Dermis microvascular lymphatic vessel endothelial cell (primary cell): ENCODE data around the gene MX1. TPM values are rescaled to one million over a fixed set of nuclear protein-coding genes. Genes with fewer than 3 reads are reported as not detected.
"Not testable (repeated sequence)": the region's sequence is repeated elsewhere in the genome, so short reads cannot be mapped to it uniquely, and the experiment has no call there.

Source experiments
- DNase-seq, 2 donors: peaks; one replicate each; pipeline versions ENCODE4 v3.0.0 to v3.0.0-alpha.2; 2010; ENCODE audit warnings: low read depth in 2 of 2
- total RNA-seq: library from RNA; depleted of rRNA; stranded (reverse); fragments of >200 nt; gene quantifications from 2 replicates; pipeline ENCODE4 v1.2.1, GENCODE V29; 2014

MX1 gene
- total RNA-seq, 1 donor from 2014 or later = 3.5 TPM

- no peak for DNase-seq
These were observed 18.2 kb upstream of the MX1 start for GRCh38 chr21:41407541-41408460.

DNA sequence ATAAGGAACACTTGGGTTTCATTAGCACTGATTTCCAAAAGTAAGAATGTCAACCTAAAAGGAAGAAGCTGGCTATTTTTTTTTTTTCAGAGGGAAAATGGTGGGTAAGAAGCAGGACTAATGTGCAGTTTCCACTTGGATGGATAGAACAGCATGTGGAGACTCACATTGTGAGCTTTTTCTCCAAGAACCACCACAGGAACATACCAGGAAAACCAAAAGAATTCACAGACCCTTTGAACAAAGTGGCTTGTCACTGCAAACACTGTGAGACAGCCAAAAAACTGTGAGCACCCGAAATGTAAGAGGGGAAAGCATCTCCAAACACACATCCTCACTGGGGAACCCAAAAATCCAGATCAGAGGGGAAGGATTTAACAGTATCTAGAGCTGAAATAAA, 15.7 kb upstream of the MX1 start:
- no peak for DNase-seq

- DNase-seq = no peak
These were observed 15.1 kb upstream of the MX1 start for GRCh38 chr21:41410767-41411448.

- DNase-seq = peak in 1 of 2 donors; percentile 9
These were observed 14.5 kb upstream of the MX1 start for GRCh38 chr21:41411449-41412089.

GRCh38 chr21:41417505-41417904, 8.5 kb upstream of the MX1 start:
- not testable (repeated sequence) for DNase-seq

DNA sequence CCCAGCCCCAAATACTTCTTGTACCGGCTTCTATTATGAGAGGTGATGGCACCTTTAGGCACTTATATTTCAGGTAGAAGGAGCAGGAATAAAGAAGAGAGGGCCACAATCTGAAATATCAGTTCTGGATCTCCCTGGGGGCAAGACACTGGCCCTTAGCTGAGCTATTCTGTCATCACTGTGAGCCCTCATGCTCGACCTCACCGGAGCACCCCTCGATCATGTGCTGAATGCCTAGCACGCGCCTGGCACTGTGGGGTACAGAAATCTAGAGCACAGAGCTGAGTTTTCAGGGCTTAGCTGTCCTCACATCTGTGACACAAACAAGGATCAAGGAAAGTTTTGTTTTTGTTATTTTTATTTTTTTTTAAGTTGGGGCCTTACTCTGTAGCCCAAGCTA, 7.6 kb upstream of the MX1 start:
- no peak for DNase-seq

- DNase-seq = no peak
These were observed 6.9 kb upstream of the MX1 start for GRCh38 chr21:41418956-41419680.

- peak; percentile 58 to 78 for DNase-seq
These were observed 5.8 kb upstream of the MX1 start for GRCh38 chr21:41419921-41420862.

DNA sequence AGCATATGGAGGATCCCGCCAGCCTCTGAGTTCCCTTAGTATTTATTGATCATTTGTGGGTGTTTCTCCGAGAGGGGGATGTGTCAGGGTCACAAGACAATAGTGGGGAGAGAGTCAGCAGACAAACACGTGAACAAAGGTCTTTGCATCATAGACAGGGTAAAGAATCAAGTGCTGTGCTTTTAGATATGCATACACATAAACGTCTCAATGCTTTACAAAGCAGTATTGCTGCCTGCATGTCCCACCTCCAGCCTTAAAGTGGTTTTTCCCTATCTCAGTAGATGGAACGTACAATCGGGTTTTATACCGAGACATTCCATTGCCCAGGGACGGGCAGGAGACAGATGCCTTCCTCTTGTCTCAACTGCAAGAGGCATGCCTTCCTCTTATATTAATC, 5.0 kb upstream of the MX1 start:
- DNase-seq = not testable (repeated sequence)

- no peak for DNase-seq
These were observed 3.3 kb upstream of the MX1 start for GRCh38 chr21:41422546-41423304.

DNA sequence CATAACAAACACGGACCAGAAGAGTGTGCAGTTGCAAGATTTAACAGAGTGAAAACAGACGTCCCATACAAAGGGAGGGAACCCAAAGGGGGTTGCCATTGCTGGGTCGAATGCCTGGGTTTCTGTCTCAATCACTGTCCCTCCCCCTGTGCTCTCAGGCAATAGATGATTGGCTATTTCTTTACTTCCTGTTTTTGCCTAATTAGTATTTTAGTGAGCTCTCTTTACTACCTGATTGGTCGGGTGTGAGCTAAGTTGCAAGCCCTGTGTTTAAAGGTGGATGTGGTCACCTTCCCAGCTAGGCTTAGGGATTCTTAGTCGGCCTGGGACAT, 2.8 kb upstream of the MX1 start:
- not testable (repeated sequence) for DNase-seq

- DNase-seq = no peak
These were observed 468 bp upstream of the MX1 start for GRCh38 chr21:41425588-41425953.

DNA sequence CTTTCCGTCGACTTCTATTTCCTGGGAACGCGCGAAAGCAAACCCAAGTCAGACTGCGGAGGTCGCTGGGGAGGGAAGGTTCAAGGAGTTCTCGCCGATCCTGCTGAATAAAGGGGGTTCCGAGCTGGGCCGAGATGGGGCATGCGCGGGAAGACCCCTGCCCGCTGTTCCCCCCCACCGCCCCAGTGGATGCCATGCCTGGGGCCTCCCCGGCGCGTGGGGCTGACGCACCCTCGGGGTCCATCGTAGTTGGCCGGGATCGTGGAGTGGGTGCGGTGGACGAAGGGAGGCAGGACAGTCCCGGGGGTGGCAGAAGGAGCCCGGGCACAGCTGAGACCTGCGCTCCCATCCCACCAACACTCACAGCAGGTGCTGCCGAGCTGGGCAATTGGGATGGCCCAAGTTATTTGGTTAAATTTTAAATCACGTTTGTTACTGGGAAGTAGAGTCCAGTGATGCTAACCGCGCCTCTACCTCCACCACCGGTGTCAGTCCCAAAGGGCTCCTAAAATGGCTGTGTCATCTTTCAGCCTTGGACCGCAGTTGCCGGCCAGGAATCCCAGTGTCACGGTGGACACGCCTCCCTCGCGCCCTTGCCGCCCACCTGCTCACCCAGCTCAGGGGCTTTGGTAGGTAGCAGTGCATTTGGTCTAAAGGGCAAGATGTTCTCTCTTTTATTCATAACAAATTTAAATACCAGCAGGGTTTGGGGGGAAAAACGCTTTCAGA, 801 bp downstream of the MX1 start:
- no peak for DNase-seq

- DNase-seq = no peak
These were observed 1.5 kb downstream of the MX1 start for GRCh38 chr21:41427556-41427955.

DNA sequence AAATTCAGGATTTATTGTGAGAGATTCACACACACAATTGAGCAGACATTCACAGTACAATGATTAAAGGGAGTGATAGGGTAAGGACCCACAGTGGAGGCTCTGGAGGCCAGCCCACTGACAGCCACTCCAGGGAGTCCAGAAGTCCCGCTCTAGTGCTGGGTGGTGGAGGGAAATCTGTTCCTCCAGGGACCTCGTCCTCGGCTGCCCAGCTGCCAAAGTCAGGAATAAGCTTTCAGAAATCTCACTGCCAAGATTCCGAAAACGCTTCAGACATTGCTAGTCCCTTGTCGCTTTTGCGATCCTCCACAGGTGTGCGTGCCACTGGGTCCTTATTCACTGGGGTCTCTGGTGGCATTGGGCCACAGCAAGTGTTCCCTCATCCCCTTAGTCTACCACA, 2.3 kb downstream of the MX1 start:
- no peak for DNase-seq

DNA sequence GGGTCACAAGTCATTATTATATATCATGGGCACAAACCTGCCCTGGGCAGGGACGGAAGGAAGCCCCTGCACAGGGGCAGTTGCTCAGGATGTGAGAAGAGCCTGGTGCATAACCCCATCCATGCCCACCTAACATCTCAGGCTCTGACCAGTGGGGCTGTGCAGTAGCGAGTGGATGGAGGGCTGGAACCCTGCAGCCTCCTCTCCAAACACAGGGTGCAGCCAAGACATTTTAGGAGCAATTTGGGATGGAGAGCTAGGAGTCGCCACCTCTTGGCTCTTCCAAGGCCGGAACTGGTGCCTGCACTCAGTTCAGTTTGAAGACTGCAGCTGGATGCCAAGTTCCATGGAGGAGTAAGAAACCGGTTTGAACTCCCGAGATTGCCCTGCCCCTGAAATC, 2.8 kb downstream of the MX1 start:
- no peak for DNase-seq

DNA sequence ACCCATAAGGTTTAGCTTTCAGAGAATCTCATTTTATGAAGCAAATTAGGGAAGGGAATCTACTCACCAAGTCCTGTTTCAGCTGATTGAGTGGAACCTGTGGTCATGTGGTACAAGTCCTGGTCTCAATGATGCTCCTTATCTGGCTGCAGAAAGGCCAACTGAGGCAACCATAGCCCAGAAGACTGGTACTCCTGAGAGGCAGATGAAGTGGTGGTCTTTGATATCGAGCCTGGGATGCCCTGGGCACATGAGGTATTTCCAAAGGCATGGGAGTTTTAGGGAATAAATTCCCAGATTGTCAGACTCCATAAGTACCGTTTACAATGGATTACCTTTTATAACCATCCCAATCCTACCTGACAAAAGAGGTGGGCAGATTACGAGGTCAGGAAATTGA, 3.3 kb downstream of the MX1 start:
- no peak for DNase-seq

- no peak for DNase-seq
These were observed 4.0 kb downstream of the MX1 start for GRCh38 chr21:41429925-41430491.
